HG03280 (cell line): ENCODE measurements around the gene HACE1.
A peak's percentile ranks its signal among the peaks of the same experiment; 100 is the strongest.
"Not testable (repeated sequence)": the region's sequence is repeated elsewhere in the genome, so short reads cannot be mapped to it uniquely, and the experiment has no call there.

Experiments used
- ATAC-seq: cut with Tn5 transposase; IDR thresholded peaks from one replicate; pipeline ENCODE4 v1.9.1; 2021; ENCODE audit warnings: mild to moderate bottlenecking, moderate library complexity; ENCODE audit not compliant: unreplicated experiment

HACE1 gene, protein sequence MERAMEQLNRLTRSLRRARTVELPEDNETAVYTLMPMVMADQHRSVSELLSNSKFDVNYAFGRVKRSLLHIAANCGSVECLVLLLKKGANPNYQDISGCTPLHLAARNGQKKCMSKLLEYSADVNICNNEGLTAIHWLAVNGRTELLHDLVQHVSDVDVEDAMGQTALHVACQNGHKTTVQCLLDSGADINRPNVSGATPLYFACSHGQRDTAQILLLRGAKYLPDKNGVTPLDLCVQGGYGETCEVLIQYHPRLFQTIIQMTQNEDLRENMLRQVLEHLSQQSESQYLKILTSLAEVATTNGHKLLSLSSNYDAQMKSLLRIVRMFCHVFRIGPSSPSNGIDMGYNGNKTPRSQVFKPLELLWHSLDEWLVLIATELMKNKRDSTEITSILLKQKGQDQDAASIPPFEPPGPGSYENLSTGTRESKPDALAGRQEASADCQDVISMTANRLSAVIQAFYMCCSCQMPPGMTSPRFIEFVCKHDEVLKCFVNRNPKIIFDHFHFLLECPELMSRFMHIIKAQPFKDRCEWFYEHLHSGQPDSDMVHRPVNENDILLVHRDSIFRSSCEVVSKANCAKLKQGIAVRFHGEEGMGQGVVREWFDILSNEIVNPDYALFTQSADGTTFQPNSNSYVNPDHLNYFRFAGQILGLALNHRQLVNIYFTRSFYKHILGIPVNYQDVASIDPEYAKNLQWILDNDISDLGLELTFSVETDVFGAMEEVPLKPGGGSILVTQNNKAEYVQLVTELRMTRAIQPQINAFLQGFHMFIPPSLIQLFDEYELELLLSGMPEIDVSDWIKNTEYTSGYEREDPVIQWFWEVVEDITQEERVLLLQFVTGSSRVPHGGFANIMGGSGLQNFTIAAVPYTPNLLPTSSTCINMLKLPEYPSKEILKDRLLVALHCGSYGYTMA

DNA sequence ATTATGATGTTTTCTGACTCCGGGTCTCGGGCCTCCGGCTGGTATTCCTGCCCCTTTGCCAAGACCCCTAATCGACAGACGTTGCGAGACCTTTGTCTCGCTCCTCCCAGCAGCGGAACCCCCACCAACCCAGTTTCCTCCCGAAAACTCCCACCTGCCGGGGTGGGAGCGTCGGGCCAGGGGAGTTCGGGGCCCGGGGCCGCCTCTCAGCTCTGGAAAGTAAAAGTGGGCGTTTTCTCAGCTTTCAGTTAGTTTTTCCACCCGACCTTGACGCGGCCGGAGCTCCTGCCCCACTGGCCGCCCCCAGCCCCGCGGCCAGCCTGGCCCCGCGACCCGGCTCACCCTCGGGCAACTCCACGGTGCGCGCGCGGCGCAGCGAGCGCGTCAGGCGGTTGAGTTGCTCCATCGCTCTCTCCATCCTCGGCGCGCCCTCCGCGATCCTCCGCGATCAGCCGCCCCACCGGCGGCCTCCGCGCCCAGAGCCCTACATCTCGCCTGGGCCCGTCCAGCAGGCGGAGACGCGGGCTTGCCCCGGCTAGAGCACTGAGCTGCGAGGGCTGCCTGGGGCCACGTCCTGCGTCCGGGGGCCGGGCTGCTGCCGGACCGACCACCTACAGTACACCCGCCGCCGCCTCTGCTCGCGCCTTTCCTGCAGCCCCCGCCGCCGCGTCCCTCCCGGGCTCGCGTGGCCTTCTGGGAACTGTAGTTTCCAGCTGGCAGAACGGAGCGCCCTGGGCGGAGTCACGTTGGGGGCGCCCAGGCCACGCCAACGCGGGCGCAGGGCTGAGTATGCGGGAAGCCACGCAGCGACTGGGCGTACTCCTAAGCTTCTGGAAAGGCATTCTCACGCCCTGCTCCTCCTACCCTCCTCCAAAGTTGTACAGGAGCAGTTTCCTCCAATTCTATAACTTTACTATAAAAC is at the start of gene HACE1:
Gene HACE1 (minus strand): TSS at position 695 of the 922 bp plus-strand sequence. CDS start 277 bp downstream, at position 418.
- ATAC-seq: peak; percentile 99

DNA sequence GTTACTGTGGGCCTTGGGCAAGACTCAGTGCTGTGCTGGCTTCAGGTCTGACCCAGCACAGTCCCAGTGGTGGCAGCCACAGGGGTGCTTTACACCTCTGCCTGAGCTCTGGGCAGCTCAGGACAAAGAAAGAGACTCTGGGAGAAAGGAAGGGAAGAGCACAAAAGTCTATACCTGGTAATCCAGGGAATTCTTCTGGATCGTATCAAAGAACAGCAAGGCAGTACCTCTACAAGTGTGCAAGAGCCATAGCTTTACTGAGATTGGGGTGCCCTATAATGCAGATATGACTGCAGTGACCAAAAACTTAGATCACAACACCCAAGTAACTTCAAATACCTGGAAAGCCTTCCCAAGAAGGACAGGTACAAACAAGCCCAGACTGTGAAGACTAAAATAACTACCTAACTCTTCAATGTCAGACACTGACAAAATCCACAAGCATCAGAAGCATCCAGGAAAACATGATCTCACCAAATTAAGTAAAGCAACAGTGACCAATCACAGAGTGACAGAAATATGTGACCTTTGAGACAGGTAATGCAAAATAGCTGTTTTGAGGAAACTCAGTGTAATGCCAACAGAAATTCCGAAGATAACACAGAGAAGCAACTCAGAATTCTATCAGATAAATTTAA is 49.3 kb upstream of the HACE1 start:
- no peak for ATAC-seq

DNA sequence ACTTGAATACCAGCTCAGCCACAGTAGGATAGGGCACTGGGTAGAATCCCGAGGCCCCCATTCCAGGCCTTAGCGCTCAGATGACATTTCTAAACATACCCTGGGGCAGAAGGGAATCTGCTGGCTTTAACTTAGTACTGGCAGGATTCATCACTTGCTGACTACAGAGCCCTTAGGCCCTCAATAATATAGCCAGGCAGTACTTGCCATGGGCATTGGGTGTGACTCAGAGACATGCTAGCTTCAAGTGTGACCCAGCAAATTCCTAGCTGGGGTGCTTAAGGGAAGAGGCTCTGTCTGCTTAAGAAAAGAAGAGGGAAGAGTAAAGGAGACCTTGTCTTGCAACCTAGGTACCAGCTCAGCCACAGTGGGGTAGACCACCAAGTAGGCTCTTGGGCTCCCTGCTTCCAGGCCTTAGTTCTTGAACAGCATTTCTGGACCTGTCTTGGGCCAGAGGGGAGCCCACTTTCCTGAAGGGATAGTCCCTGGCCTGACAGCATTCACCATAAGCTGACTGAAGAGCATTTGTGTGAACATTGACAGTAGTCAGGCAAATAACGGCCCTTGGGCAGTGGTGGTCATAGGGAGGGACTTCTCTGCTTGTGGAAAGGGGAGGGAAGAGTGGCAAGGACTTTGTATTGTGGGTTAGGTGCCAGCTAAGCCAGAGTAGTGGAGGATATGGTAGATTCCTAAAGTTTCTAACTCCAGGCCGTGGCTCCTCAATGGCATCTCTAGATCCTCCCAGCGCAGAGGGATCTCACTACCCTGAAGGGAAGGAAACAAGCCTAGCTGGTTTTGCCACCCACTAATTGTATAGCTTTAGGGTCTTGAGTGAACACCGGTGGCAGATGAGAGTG is 48.5 kb upstream of the HACE1 start:
- ATAC-seq: no peak

DNA sequence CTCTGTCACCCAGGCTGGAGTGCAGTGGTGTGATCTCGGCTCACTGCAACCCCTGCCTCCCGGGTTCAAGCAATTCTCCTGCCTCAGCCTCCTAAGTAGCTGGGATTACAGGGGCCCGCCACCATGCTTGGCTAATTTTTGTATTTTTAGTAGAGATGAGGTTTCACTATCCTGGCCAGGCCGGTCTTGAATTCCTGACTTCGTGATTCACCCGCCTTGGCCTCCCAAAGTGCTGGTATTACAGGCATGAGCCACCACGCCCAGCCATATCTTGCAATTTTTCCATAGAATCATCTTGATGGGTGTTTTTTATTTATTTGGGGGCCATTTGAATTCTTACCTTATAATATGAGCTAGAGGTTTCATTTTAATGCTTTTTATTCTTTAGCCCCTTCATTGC is 39.2 kb upstream of the HACE1 start:
- not testable (repeated sequence) for ATAC-seq

DNA sequence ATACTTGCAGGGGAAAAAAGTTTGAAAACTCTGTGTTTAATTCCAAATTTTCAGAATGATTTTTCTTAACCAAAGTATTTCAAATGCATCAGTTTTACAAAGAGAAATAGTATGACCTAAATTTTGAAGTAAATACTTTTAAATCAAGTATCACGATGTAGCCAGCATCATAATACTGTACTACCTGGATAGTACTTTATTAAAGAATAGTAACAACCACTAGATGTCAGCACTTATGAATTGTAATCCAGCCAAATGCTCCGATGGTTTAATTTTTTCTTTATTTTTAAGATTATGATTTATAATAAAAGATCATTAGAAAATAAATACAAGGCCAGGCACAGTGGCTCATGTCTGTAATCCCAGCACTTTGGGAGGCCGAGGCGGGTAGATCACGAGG is 37.2 kb upstream of the HACE1 start:
- ATAC-seq: no peak

DNA sequence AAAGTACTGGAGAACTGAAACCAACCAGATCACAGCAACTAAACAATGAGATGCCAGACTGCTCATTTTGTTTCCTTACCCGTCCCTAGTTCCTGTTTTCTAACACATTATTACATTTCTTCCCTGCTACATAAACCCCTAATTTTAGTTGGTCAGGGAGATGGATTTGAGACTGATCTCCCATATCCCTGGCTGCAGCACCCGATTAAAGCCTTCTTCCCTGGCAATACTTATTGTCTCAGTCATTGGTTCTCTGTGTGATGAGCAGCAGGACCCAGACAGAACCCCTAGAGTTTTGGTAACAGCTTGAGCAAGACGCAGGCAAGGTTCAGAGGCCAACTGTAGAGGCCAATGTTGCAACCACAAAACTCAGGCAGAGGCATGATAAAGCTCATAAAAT is 28.3 kb upstream of the HACE1 start:
- ATAC-seq: no peak

DNA sequence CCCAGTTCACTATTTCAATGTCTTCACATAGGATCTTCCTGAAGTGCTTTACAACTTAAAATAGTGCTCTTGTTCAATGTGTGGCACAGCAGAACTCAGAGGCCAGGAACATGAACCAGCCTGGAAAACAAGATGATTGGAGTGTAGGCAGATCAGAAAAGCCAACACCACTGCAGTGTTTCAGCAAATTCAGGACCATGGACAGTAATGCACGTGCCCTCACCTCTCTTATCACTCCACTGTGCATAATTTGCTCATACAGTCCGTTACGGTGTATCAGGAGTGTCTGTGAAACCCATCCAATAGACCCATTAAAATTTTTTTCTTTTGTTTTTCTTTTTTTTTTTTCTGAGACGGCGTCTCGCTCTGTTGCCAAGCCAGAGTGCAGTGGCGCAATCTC is 27.6 kb upstream of the HACE1 start:
- ATAC-seq: no peak

DNA sequence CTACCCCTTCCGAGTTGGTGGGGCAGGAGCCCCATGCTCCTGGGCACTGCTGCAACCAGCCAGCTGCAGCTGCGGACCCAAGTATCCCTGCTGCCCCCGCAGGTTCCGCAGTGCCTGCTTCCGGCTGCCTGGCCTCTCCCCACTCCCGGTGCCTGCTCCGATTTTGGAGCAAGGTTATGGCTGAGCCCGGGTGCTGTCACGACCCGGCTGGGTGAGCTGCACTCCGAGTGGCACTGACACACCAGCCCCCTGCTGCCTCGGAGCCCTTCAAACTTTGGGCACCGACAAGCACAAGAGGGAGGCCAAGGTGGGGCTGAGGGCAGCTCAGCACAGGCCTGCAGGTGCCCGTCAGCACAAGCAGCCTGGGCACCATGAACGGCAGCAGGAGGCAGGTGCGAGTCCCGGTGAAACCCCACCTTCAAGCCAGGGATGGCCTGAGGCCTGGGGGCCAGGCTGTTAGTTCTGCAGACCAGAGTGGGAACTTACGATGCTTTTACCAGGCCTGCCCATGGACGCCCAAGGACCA is 25.9 kb upstream of the HACE1 start:
- no peak for ATAC-seq

DNA sequence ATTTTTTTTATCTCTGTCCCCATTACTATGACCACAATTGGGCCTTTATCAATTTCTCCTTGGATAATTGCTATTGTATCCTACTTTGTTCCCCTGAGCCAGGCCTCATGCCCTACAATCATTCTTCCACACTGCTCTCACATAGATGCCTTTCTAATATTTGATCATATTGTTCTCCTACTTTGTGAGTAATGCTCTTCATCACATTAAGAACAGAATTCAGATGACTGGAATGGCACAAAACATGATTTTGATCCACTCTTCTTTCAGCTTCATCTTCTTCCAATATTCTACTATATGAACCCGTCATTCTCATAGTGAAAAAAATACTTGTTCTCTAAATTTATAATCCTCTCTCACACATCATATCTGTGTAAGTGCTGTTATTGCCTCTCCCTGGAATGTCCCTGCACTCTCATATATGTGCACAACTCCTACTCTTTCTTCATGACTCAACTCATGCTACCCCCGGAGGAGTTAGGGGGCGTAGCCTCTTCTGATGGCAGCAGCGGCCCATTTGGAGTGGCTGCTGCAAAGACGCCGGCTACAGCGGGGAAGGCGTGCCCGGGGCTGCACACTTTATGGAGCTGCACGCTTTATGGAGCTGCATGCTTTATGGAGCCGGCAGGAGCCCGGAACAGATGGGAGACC is 25.3 kb upstream of the HACE1 start:
- no peak for ATAC-seq

DNA sequence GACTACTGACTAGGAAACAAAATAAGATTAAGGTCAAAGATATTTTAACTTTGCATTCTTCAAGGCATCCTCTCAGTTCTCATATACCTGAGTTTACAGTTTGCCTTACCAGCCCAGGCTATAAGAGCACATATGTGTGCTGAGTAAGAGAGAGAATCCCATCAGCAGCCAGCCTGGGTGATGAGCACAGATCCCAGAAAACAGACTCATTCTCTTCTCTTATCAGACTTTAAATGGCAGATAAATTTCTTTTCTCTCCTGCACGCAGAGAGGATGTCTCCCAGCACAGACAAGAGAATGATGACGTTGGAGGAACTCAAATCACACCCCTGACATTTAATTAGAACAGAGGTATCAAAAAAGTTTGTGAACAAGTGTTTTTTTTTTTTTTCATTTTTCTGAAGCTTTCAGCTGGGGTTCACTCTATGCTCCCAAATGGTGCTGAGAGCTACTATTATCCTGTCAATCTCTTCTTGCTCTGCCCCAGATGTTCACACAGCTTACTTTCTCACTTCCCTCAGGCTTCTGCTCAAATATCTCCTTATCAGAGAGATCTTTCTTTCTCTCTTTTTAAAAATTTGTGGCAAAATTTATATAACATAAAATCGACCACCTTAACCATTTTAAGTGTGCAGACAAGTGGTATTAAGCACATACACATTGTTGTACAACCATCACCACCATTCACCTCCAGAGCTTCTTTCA is 22.4 kb upstream of the HACE1 start:
- ATAC-seq: no peak

DNA sequence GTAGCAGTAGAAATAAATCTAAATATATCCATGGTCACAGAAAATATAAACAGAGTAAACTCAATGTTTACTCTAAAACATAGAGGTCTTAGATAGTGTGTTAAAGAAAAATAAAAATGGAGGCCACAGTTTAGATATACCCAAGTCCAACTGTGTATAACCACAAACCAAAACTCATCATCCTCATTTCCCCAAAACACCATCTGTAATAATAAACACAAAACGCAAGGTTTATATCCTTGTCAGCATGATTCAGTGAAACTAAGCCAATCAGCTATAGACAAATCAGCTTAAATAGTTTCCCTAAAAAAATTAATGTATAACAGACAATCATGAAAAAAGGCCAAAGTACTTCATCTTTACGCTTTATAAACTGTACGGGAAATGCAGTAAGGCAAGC is 2.7 kb upstream of the HACE1 start:
- ATAC-seq: no peak

DNA sequence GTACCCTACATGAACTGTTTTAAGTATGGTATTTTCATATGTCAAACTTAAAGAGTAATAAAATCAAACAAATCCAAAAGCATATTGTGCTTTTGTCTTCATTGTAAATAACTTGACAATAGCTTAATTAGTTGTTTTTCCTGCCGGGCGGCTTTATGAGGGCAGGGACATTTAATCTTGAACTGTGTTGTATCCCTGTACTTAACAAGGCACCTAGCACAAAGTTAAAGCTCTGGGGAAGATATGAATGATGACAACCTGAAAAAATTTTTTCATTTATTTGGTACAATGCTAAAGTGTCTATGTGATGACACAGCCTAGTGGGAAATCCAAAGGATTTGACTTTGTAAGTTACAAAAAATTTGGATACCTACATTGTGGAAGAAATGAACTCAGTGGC is 502 bp upstream of the HACE1 start:
- no peak for ATAC-seq

DNA sequence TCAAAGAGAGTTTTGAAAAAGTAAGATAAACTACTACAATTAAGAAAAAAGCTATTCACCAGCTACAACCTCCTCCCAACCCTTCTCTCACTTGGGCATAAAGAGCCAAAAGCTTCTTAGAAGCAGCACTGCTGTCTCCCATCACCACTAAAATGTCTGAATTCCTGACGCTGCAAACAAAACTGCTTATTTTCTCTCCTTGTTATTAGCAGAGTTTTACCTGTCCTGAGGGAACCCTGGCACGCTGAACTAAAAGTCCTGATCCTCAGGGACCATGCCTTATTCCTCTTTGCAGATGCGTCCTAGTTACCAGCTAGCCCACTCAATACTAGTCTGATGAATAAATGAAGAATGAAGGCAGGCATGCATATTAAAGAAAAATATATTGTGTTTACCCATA is 1.1 kb downstream of the HACE1 start:
- no peak for ATAC-seq

DNA sequence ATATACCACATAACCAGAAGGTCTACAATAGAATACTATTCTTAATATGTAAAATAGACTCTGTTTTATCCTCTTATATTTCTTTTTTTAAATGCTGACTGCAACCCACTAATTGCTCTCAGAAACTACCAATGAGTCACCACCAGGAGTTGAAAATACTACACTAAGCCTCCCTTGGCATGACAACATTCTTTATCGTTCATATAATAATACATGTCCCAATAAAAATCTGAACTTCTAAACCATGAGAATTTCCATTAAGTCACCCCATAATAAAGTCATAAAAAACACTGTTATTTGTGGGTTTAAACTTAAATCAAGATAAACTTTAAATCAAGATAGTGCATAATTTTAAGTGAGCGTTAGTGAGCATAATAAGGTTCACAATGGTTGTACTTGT is 4.2 kb downstream of the HACE1 start:
- no peak for ATAC-seq

DNA sequence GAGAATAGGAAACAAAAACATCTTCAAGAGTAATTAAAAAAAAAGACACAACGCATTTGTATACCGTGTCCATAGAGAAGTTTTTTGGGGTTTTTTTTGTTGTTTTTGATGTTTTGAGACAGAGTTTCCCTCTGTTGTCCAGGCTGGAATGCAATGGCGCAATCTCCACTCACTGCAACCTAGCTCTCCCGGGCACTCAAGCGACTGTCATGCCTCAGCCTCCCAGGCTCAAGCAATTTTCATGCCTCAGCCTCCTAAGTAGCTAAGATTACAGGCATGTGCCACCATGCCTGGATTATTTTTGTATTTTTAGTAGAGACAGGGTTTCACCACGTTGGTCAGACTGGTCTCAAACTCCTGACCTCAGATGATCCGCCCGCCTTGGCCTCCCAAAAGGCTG is 12.0 kb downstream of the HACE1 start:
- not testable (repeated sequence) for ATAC-seq

DNA sequence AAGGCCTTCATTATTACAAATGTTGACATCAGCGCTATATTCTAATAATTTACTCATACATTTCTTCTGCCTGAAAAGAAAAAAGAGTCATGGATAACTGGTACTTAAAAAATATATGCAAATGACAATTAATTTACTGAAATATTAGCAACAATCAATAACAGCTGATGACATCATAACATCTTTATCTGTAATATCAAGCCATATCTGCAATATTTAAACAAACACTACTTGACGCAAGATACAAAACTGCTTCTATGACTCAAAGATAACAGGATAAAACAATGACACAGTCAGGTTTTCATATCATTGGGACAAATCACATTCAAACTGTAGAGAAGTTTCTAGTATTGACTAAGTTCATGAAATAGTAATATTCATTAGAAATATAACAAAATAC is 16.5 kb downstream of the HACE1 start:
- ATAC-seq: no peak

DNA sequence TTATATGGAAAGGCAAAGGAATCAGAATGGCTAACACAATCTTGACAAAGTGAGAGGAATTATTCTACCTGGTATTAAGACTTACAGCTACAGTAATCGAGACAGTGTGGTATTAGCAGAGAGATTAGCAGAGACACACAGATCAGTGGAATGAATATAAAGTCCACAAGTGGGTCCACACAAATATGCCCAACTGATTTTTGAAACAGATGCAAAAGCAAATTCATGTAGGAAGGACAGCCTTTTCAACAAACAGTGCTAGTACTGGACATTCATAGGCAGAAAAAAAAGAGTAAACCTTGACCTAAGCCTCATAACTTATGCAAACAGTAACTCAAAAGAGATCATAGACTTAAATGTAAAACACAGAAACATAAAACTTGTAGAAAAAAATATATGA is 22.6 kb downstream of the HACE1 start:
- no peak for ATAC-seq

DNA sequence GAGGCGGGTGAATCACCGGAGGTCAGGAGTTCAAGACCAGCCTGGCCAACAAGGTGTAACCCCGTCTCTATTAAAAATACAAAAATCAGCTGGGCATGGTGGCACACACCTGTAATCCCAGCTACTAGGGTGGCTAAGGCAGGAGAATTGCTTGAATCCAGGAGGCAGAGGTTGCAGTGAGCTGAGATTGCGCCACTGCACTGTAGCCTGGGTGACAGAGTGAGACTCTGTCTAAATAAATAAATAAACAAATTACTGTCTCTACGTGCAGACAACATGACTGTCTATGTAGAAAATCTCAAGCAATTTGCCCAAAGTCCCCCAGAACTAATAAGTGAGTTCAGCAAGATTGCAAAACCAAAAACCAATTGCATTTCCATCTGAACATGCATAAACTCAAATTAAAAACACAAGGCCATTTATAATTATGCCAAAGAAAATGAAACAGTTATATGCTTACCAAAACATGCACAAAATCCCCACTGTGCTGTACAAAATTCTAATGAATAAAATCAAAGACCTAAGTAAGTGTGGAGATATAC is 23.2 kb downstream of the HACE1 start:
- not testable (repeated sequence) for ATAC-seq
